SK-N-SH (cell line): Measurements from ENCODE around the gene EGFLAM. TPM values are rescaled to one million over a fixed set of nuclear protein-coding genes. Genes with fewer than 3 reads are reported as not detected.

Experiments
- CTCF ChIA-PET: fragments of 300-600, 350-600 bp; formaldehyde crosslinking; extraction: SDS; loops from one replicate; lab custom pipeline; 2021; lab: Yijun Ruan, JAX
- POLR2A ChIA-PET: fragments of 350-600 bp; sonication (Branson Sonifier 250); formaldehyde crosslinking; extraction: SDS; loops from one replicate; lab custom pipeline; 2020; ENCODE audit warnings: antibody characterized with exemption, inconsistent platforms; lab: Yijun Ruan, JAX
- DNase-seq: peaks from one replicate; pipeline ENCODE4 v3.0.0; 2012
- H2AFZ ChIP-seq: fragments of 200-600 bp; sonication (generic); 2 replicates; pipeline ENCODE4 v1.8.1; 2016; ENCODE audit warnings: antibody characterized with exemption, mild to moderate bottlenecking, low read depth
- H3F3A ChIP-seq: fragments of 200-600 bp; sonication (generic); replicated peaks from 2 replicates; pipeline ENCODE3; 2016; ENCODE audit warnings: antibody characterized with exemption, mild to moderate bottlenecking; ENCODE audit not compliant: insufficient read depth
- H3K27ac ChIP-seq, 2 experiments: fragments of 200-500 bp in 1 of 2; fragments of 200-600 bp in 1 of 2; sonication (Bioruptor generic) in 1 of 2; sonication (generic), shearing (Covaris generic) in 1 of 2; 2 replicates each; pipeline versions ENCODE4 v1.5.1 to v1.6.1; 2014 to 2016; ENCODE audit warnings: low read depth in 2 of 2, inconsistent platforms in 1 of 2, low read length in 1 of 2, mild to moderate bottlenecking in 1 of 2, mixed read lengths in 1 of 2
- H3K27me3 ChIP-seq: fragments of 200-600 bp; sonication (generic), shearing (Covaris generic); 2 replicates; pipeline ENCODE4 v1.6.1; 2016; ENCODE audit warnings: mixed run types; ENCODE audit not compliant: insufficient read depth
- H3K36me3 ChIP-seq, 2 experiments: fragments of 200-500 bp in 1 of 2; fragments of 200-600 bp in 1 of 2; sonication (Bioruptor generic) in 1 of 2; sonication (generic) in 1 of 2; replicated peaks in 1 of 2; 2 replicates each; pipeline versions ENCODE3 to v1.5.1; 2014 to 2016; ENCODE audit warnings: low read length in 1 of 2, mild to moderate bottlenecking in 1 of 2; ENCODE audit not compliant: insufficient read depth in 2 of 2, control insufficient read depth in 1 of 2
- H3K4me1 ChIP-seq, 2 experiments: fragments of 200-500 bp in 1 of 2; fragments of 200-600 bp in 1 of 2; sonication (Bioruptor generic) in 1 of 2; sonication (generic), shearing (Covaris generic) in 1 of 2; 2 replicates each; pipeline versions ENCODE4 v1.5.1 to v1.6.1; 2014 to 2016; ENCODE audit warnings: low read depth in 1 of 2, low read length in 1 of 2, mixed run types in 1 of 2; ENCODE audit not compliant: insufficient read depth in 2 of 2, control insufficient read depth in 1 of 2
- H3K4me2 ChIP-seq: fragments of 200-600 bp; sonication (generic), shearing (Covaris generic); 2 replicates; pipeline ENCODE4 v1.6.1; 2017; ENCODE audit warnings: mixed run types
- H3K4me3 ChIP-seq, 2 experiments: fragments of 200-500 bp in 1 of 2; fragments of 200-600 bp in 1 of 2; sonication (Bioruptor generic) in 1 of 2; sonication (generic), shearing (Covaris generic) in 1 of 2; 2 replicates each; pipeline versions ENCODE4 v1.5.1 to v1.8.1; 2014 to 2016; ENCODE audit warnings: low read depth in 2 of 2, inconsistent platforms in 1 of 2, low read length in 1 of 2, mild to moderate bottlenecking in 1 of 2, mixed read lengths in 1 of 2, moderate library complexity in 1 of 2
- H3K79me2 ChIP-seq: fragments of 200-600 bp; sonication (generic); 2 replicates; pipeline ENCODE4 v1.8.1; 2017; ENCODE audit warnings: mild to moderate bottlenecking; ENCODE audit not compliant: insufficient read depth
- H3K9ac ChIP-seq: fragments of 200-600 bp; sonication (generic); 2 replicates; pipeline ENCODE4 v1.6.1; 2017; ENCODE audit warnings: mixed run types
- H3K9me2 ChIP-seq: fragments of 200-600 bp; sonication (generic); 2 replicates; pipeline ENCODE4 v1.6.1; 2017; ENCODE audit warnings: mixed run types
- H3K9me3 ChIP-seq: fragments of 200-600 bp; sonication (generic); 2 replicates; pipeline ENCODE4 v1.6.1; 2017; ENCODE audit warnings: mixed run types, mild to moderate bottlenecking, moderate library complexity
- H4K20me1 ChIP-seq: fragments of 200-600 bp; sonication (generic); 2 replicates; pipeline ENCODE4 v1.6.1; 2017; ENCODE audit warnings: mild to moderate bottlenecking, mixed run types; ENCODE audit not compliant: insufficient read depth
- CHD2 ChIP-seq: fragments of 150-350 bp; IDR thresholded peaks from 2 replicates; pipeline ENCODE4 v1.6.1; 2018; ENCODE audit warnings: low read length; ENCODE audit not compliant: partially characterized antibody
- CTCF ChIP-seq: fragments of 200-600 bp; sonication (generic); IDR thresholded peaks from 2 replicates; pipeline ENCODE4 v1.6.1; 2017; ENCODE audit warnings: antibody characterized with exemption, mild to moderate bottlenecking, moderate library complexity
- ELF1 ChIP-seq: IDR thresholded peaks from 2 replicates; pipeline ENCODE4 v1.4.0; 2012
- FOXJ3 ChIP-seq: sonication (generic); formaldehyde crosslinking; IDR thresholded peaks from 2 replicates; pipeline ENCODE4 v1.5.1; 2020; ENCODE audit warnings: mild to moderate bottlenecking, missing genetic modification reagents
- FOXM1 ChIP-seq: IDR thresholded peaks from 2 replicates; pipeline ENCODE4 v1.4.0; 2012; ENCODE audit warnings: low read depth, mild to moderate bottlenecking
- IRF3 ChIP-seq: fragments of 150-350 bp; IDR thresholded peaks from 2 replicates; pipeline ENCODE4 v1.6.1; 2016; ENCODE audit warnings: mild to moderate bottlenecking, low read depth, low read length
- MAX ChIP-seq: IDR thresholded peaks from 2 replicates; pipeline ENCODE4 v1.4.0; 2012; ENCODE audit warnings: low read depth
- NRF1 ChIP-seq: IDR thresholded peaks from 2 replicates; pipeline ENCODE4 v1.6.1; 2012; ENCODE audit warnings: low read depth, mild to moderate bottlenecking, low read length
- RCOR1 ChIP-seq: fragments of 150-350 bp; IDR thresholded peaks from 2 replicates; pipeline ENCODE4 v1.6.1; 2017; ENCODE audit warnings: antibody characterized with exemption, low read length
- REST ChIP-seq: IDR thresholded peaks from 2 replicates; pipeline ENCODE4 v1.6.1; 2012; ENCODE audit warnings: mild to moderate bottlenecking, low read depth, low read length, moderate library complexity
- RFX5 ChIP-seq: IDR thresholded peaks from 2 replicates; pipeline ENCODE4 v1.6.1; 2012; ENCODE audit warnings: mild to moderate bottlenecking, improper control_type of control experiment, low read length
- TAF1 ChIP-seq: IDR thresholded peaks from 2 replicates; pipeline ENCODE4 v1.6.1; 2012; ENCODE audit warnings: low read depth, mild to moderate bottlenecking, low read length, moderate library complexity, borderline replicate concordance
- ZBTB33 ChIP-seq: IDR thresholded peaks from 2 replicates; pipeline ENCODE4 v1.4.0; 2012; ENCODE audit warnings: low read depth, borderline replicate concordance
- WGBS: methylation state at CpG from one replicate; pipeline ENCODE4 v1.1.6; 2017; ENCODE audit warnings: low lambda C conversion rate; 5-methylcytosine and 5-hydroxymethylcytosine counted together
- polyA plus RNA-seq, 3 experiments: library from polyadenylated mRNA; depleted of rRNA; stranded (reverse); fragments of >200 nt; gene quantifications; 2 replicates each; pipeline ENCODE4 v1.2.3, GENCODE V29; 2012

The EGFLAM gene
- polyA plus RNA-seq, 1 of the 3 experiments (the other 2 are of a cell fraction) = 0.05 TPM

- no peak for TF ChIP-seq REST
These were observed 219.8 kb downstream of the EGFLAM start (continued) for GRCh38 chr5:38478166-38478565.

GRCh38 chr5:38478878-38479277, 220.5 kb downstream of the EGFLAM start:
- peaks cover 0 to 14% of the 10 kb centered on the region in 2 experiments for H3K36me3 ChIP-seq
- no peaks in the 10 kb centered on the region for H4K20me1 ChIP-seq
- H3K9ac ChIP-seq = no peak overlapping the region
- H3K27ac ChIP-seq = no peak overlapping the region
- ChIA-PET CTCF (interaction anchor here (1.0 to 1.4 kb wide), 3 partner anchors 15 to 75 kb away, joined by 3 to 5 read pairs (median 4); no protein-coding TSS in a partner anchor), POLR2A (no interaction called here)
- peaks cover 3% of the 10 kb centered on the region for H3F3A ChIP-seq
- H3K4me2 ChIP-seq = 0 out of 2 replicates have a peak overlapping the region, but pooled peaks have one; percentile 25
- H3K79me2 ChIP-seq = no peaks in the 10 kb centered on the region
- no peak for TF ChIP-seq CHD2
- no peak for TF ChIP-seq MAX
- TF ChIP-seq IRF3 = no peak
- TF ChIP-seq TAF1 = no peak
- TF ChIP-seq RFX5 = no peak
- TF ChIP-seq RCOR1 = no peak
- no peak for TF ChIP-seq ZBTB33
- TF ChIP-seq ELF1 = no peak
- no peak for TF ChIP-seq CTCF
- no peak for TF ChIP-seq NRF1
- TF ChIP-seq FOXM1 = no peak
- TF ChIP-seq FOXJ3 (CRISPR knock-in tag) = no peak
- DNase-seq = no peak
- peaks cover 0 to 13% of the 10 kb centered on the region in 2 experiments; a peak in 2 of 4 replicates for H3K4me1 ChIP-seq
- no peaks in the 10 kb centered on the region for H3K9me3 ChIP-seq
- H2AFZ ChIP-seq = no peak overlapping the region
- H3K27me3 ChIP-seq = no peaks in the 10 kb centered on the region
- 81% methylated on average over 3 of the region's 3 CpGs for WGBS
- H3K9me2 ChIP-seq = no peaks in the 10 kb centered on the region; the same call in 1 of the 2 replicates
- H3K4me3 ChIP-seq = no peak overlapping the region
